Measurements from ENCODE around the gene RUNX3.
A peak's percentile ranks its signal among the peaks of the same experiment; 100 is the strongest.

RUNX3 gene

DNA sequence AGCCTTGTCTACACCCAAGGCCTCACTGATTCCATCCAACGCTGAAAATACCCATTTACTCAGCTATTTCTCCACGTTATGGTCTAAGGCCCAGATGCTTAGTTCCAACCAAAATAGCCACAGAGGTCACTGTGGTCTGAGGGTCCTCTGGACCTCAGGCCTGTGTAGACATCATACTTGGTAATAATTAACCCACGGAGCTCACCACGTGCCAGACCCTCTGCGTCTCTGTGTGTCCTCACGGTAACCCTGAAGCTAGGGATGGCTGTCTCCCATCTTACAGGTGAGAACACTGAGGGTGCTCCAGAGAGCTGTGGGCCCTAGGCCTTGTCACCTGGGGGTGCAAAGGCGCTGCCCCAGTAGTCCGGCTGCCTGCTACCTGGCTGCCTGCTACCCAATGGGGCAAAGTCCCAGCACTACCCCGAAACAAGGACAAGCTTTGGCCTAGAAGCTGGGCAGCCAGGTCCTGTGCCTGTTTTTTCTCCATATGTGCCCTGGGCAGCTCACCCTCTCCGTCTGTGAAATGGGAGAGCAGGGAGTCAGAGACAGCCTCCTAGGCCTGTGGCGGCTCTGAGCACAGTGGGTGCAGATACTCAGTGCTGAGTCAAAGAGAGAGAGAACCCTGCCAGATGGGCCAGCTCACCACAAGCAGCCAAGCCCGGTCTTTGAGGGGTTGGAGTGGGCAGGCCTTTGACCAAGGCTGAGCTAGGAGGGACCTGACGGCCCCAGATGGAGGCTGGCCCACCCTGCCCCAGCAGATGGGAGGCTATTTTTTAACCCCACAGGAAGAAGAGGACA, 17.0 kb upstream of the RUNX3 start:
- no peak for DNase-seq (ENCODE audit: low read depth in 3 of 3)

DNA sequence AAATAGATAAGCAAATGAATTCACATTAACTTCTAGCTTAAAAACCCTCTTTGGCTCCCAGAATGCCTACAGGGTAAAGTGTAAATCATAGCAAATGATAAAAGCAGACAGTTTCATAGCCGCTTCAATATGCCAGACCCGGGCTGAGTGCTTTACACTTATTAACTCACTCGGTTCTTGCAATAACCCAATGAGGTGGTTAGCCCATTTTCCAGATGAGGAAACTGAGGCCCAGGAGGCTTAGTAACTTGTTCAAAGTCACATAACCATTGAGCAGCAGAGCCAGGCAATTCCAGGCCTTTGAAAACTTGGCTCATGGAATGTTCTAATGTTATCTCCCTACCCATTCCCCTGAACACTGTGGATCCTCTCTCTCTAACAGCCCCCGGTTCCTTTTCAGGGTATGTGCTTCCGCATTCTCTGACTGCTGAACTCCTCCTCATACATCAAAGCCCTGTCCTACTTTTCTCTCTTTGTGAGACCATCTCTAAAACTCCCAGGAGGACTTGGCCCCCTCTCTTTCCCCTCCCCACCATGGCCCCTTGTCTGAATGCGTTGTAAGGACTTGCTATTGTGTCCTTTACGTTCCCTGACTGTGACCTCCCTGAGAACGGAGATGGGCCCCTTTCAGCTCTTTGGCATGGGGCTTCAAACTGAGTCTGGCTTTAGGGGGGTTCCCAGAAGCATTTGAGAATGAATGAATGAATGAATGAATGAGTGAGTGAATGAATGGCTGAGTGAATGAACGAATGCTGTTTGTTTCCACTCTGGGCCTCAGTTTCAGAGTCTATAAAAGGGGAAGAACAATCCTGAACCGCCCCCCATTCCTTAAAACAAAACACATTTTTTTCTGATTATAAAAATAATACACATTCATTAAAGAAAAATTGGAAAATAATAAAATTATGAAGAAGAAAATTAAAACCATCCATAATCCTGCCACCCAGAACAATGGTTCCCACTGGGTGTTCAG, 15.6 kb upstream of the RUNX3 start:
- no peak for DNase-seq (ENCODE audit: low read depth in 3 of 3)

DNA sequence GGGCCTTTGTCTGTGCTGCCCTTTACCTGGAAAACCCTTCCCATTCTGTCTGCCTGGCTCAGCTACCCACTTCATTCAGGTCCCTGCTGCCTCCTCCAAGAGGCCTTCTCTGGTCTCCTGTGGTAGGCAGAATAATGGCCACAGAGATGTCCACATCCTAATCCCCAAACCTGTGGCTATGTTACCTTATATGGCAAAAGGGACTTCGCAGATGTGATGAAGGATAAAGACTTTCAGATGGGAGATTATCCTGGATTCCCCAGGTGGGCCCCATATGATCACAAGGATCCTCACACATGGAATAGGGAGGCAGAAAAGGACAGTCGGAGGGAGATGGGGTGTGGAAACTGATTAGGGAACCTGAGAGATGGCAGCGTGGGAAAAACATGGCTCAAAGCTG, 14.2 kb upstream of the RUNX3 start:
- DNase-seq (ENCODE audit: low read depth in 3 of 3), result no peak

DNA sequence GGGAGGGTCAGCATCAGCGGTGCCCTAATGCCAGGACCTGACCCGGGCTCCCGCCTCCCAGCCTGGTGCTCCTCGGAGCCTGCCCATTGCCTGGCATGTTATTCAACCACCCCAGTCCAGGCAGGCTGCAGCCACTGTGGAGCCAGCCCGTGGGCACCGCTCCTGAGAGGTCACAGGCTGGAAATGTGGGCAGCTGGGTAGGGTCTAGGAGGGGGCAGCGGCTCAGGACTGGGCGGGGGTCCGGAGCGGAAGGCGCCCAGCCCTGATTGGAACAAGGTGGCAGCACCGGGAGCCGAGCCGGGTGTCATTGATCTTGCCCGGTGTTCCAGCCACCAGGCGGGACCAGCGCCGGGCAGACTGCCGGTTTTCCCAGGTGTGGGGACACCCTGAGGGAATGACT, 12.7 kb upstream of the RUNX3 start:
- no peak for DNase-seq (ENCODE audit: low read depth in 3 of 3)

DNA sequence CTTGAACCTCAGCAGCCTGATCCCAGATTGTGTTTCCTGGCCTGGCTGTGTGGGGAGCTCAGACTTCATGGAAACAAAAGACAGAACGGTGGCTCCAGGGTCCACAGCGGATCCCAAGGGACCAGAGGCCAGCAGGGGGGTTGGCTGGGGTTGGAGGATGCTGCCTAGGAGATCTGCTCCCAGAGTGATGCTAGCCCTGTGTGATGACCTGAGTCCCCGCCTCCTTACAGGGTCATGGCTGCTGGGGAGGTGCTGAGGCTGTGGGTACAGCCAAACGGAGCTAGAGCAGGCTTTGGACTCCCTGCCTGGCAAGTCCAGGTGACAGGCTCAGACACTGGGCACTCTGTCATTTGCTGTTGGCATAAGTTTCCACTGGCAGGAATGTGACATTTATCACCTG, 11.5 kb upstream of the RUNX3 start:
- DNase-seq (ENCODE audit: low read depth in 3 of 3), result no peak

DNA sequence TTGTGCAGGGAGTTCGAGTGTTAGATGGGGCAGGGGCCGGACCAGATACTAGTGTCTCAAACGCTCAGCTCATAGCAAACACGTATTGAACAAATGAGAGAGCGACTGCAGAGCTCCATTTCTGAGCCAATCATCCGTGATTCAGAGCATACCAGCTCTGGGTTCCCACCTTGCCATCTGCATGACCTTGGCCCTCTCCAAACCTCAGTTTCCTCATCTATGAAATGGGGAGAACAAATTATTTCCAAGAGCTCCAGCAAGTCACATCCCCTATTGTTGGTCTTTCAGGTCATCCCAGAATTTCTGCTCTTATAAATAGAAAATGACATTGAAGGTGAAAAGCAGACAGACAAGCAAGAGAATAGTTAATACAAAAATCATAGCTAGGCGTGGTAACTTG, 10.2 kb upstream of the RUNX3 start:
- DNase-seq (ENCODE audit: low read depth in 3 of 3), result no peak

DNA sequence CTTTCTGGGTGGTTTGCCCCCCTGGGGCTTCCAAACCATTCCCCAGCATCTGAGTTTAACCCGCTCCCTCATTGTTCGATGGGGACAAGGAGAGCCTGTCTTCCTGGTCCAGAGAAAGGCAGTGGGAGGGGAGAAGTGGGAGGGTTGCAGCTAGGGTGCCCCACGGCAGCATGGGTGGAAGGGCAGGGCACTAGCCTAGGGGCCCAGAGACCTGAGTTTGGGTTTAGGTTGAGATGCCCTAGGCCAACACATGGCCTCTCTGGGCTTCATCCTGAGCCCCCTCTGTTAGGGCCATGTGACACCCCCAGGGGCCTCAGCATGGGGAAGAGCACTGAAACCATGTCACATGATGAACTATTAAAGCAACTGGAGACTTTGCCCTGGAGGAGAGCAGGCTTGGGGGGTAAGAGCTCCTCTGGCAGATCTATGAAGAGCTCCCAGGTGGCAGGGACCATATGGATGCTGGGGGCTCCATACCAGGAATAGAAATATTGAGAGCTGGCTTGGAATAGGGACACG, 9.7 kb upstream of the RUNX3 start:
- no peak for DNase-seq (ENCODE audit: low read depth in 3 of 3)

DNA sequence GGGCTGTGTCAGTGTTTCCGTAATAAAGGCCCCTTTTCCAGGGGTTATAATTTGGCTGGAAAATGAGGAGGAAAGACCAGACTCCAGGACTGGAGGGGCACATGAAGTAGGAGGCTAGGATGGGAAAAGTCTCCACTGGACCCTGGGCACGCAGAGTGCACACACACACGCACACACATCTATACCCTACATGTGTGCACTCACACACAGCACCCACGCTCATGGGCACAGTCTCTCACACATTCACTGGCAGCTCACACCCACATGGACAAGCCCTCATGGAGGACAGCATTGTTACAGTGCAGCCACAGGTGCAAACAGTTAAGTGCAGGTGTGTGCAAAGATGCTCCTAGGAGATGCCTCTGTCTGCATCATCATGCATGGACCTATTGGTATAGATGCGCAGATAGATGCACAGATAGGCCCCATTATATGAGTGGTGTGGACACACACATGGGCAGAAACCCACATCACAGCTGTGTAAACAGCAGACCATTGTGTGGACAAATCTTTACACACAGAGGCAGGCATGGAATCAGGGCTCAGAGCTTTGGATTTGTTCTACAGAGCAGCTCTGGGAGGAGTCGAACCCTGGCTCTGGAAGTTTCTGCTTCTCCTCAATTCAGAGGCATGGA, 9.1 kb upstream of the RUNX3 start:
- DNase-seq (ENCODE audit: low read depth in 3 of 3), result no peak

DNA sequence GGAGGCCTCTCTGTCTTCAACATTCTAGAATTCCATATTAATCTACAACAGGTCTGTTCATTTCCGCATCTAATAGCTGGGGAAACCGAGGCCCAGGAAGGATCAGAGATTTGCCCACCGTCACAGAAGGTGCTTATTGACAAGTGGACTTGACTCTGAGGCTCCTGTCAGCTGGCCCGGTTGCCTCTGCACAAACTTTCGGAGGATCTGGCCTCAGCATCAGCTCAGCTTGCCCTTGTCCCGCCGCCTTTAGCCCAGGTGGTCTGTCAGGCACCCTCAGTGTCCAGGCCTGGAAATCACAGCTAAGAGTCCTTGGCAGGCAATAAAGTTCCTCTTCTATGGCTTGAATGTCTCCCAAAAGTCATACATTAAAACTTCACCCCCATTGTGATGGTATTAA, 8.2 kb upstream of the RUNX3 start:
- no peak for DNase-seq (ENCODE audit: low read depth in 3 of 3)

DNA sequence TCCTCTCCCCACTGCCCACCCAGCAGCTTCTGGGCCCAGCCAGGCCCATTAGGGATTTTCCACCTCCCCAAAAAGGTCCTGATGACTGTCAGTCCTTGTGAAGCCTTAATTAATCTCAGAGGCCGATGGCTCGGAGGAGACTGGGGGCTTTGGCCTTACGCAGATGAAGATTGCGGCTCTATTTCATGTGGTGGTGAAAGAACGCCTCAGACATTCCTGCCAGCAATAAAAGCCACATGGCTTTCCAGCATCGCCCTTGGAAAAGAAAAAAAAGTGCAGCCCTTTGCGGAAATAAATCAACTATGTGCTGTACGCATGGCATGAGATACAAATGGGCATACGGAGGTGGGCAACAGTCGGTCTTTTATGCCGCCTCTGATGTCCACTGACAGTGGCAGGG, 6.6 kb upstream of the RUNX3 start:
- no peak for DNase-seq (ENCODE audit: low read depth in 3 of 3)

DNA sequence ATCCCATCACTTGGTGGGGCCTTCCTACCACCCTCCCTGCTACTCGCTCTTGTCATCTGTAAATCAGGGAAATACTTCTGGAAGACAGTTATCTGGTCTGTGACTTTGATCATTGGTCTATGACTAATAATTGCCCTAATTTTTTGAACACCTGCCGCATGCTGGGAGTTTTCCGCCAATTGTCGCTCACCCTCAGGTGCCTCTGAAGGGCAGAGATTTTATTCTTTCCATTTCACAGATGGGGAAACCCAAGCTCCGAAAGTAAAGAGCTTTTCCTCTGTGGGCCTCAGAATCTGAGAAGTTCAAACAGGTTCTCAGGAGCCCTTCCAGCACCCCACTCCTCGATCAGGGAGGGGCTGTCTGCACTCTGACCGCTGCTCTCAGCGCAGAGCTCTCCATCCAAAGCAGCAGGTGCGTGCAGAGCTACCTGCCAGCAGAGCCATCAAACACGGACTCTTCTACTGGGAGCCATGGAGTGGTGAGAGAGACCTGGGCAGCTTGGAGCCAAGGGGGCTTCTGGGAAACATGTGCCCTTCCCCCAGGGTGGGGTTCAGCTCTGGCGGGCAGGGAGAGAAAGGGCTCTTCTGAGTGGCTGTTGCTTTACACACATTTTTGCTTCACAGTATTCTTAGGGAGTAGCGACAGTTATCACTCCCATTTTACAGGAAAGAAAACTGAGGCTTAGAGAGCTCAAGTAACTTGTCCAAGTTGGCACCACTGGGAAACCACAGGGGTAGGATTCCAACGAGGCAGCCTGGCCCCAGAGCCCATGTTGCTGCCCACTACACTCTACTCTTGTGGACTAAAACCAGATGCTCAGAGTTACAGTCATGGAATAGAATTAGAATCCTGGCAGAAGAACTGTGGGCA, 5.8 kb upstream of the RUNX3 start:
- no peak for DNase-seq (ENCODE audit: low read depth in 3 of 3)

DNA sequence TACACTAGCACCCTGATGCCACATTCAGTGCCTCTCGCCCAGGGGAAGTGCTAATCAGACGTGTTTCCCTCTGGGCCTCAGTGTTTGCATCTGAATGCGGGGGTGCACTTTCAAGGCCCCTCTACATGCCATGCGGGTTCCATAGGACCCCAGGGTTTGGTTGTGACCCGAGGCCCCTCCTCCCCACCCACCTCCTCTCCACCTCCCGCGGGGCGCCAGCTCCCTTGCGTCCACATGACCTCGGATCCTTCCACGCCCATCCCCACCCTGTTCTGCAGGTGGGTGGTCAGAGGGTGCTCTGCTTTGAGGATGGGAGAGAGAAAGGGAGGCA, 5.1 kb upstream of the RUNX3 start:
- no peak for DNase-seq (ENCODE audit: low read depth in 3 of 3)

DNA sequence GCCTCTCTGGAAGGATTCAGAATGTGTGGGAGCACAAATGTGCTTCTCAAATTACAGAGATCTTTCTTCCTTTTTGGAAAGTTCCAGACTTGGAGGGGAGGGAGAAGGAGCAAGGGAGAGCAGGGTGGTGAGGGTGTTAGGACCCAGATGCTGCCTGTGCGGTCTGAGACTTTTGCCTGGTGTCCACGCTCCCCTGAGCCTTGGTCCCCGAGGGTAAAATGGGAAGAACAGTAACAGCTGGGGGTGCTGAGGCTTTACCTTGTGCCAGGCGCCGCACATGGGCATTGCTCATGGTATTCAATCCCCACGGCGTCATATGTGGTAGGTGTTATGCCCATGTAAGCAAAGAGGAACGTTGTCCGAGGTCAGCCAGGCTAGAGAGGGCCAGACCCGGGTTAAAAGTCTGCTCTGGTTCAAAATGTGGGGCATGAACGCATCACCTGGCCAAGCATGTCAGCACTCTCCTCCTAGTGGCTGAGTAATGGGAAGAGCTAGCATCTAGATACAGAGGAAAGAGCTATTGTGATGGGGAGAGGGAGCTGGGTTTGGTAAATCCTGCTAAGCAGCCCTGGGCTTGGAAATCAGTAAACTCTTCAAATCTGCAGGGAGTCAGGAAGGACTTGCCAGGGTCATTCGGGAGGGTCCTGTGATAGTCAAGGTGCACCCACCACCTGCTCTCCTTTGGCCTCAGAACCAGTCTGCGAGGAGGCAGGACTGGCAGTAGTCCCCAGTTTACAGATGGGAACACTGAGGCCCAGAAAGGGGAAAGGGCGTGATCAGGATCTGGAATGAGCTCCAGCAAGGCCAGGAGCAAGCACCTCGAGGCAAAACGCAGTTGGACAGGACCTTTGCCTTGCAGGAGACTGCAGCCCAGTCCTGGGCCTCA, 4.5 kb upstream of the RUNX3 start:
- no peak for DNase-seq (ENCODE audit: low read depth in 3 of 3)

DNA sequence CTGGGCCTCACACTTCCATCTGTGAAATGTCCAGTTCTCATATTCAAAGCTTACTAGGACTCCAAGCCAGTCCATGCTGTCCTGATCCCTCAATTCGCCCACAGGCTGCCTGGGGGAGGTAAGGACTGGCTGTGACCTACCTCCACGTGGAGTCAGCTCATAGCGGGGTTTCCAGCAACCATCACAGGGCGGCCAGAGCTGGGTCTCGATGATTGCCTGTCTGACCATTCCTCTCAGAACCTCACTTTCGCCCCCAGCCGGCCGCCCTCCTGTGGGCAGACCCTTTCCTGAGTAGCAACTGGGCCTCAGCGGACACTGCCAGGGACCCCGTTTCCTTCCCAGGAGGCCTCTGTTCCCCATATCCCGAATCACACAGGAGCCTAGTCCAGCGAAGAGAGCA, 3.4 kb upstream of the RUNX3 start:
- no peak for DNase-seq (ENCODE audit: low read depth in 3 of 3)

DNA sequence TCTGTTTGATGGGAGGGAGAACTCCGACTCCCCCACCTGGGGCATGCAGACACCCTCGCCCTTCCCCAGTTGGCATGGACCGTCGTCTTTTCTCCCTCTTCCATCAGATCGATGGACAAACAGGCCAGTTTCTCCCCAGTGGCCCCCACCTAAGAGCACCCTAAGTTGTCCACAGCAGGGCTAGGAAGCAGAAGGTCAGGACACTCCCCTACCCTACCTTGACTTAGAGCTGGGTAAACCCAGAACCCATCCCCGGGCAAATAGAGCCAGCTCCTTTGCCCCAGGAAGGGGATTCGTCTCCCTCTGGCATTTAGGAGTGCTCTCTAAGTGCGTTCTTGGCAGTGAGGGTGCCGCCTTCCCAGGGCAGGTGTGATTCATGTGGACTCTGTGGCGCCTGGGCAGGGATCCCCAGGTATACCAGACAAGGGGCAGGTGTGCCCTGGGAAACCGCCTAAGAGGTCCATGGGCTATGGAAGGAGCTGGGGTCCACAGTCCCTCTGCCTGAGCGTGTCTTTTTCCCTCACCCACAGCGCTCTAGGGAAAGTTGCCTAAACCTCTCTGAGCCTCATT, 2.7 kb upstream of the RUNX3 start:
- no peak for DNase-seq (ENCODE audit: low read depth in 3 of 3)

DNA sequence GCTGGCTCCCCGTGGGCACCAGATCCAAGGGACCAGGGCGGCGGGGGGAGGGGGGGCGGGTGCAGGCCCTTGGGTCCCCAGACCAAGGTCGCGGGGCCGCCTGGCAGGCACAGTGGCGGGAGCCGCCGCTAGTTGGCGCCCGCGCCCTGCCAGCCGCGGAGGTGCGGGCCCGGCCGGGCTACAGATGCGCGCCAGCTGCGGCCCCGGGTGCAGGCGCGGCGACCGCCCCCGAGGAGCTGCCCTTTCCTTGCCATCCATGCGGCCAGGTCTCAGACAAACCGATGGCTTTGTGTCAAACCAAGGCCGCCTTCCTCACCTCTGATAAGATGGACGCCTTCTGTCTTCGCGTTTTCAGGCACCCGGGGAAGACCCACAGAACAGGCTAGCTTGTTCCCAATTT, 2.2 kb upstream of the RUNX3 start:
- peak in 2 of 3 experiments; percentile 36 to 57 for DNase-seq (ENCODE audit: low read depth in 3 of 3)

DNA sequence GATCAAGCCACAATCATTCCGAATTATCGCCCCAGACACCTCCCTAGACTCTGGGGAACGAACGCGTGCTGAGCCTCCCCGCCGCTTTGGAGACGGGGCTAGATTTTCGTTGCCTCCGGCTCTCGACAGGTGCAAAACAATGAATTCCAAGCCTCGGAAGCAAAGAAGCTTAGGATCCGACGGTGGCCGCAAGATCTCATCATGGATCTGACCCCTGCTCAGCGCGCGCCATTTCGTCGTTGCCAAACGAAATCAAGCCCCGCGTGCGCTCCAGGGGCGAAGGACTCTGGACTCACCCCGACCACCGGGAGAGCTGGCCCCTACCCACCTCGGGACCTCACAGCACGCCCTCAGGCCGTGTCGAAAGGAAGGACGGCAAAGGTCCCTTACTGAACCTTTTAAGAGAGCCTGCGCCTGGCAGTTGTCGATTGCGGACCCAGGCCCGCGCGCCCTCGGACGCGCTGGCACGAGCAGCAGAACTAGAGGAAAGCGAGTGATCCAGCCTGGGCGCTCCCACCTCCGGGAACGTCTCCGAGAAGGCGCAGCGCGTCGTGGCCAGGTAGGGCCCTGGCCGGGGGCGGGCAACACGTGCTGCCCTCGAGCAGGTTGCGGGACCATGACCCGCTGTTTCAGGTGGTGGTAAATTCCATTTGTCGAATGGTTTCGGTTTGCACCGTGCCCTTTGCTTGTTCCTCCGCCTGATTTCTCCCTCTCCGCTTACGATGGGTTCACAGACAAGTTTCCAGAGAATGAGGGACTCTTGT, 1.6 kb upstream of the RUNX3 start:
- DNase-seq (ENCODE audit: low read depth in 3 of 3), result no peak

DNA sequence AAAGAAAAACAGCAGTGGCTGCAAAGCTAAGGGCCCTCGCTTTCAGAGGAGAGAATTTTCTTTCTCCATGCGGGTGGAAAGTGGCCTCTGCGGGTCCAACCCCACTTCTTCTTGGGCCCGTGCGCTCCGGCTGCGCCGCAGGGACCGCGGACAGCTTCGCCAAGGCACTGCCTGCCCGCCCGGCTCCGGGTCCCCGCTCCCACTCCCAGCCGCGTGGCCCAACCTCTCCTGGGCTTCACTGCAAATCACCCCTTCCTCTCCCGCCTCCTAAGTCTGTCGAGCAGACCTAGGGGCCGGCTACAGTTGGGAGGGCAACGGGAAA, 1.0 kb upstream of the RUNX3 start:
- DNase-seq (ENCODE audit: low read depth in 3 of 3), result no peak

Measured in stimulated activated CD4-positive, alpha-beta T cell treated with anti-CD3 and anti-CD28 coated beads, TNF-alpha, amount 100 ng/mL, for 4 hours (primary cell).